Astrocyte of the spinal cord (primary cell): ENCODE data around the gene ABAT.

Experiments
- DNase-seq: peaks from one replicate; pipeline ENCODE4 v3.0.0; 2011; ENCODE audit warnings: low read depth, low spot score
- H3K4me3 ChIP-seq: 2 replicates; pipeline ENCODE4 v1.5.1; 2011; ENCODE audit warnings: low read depth, mild to moderate bottlenecking, low read length, moderate library complexity
- CTCF ChIP-seq: IDR thresholded peaks from 2 replicates; pipeline ENCODE4 v1.5.1; 2012; ENCODE audit warnings: low read depth, mild to moderate bottlenecking, low read length, inconsistent platforms
- in situ Hi-C: cut with HindIII; loops from 2 replicates; pipeline ENCODE4 v1.10.0; 2017; ENCODE audit warnings: low sequenced_read_pairs

The ABAT gene

GRCh38 chr16:8661703-8662102 is 12.7 kb upstream of the ABAT start:
- H3K4me3 ChIP-seq = no peak overlapping the region
- DNase-seq = no peak
- no peak for TF ChIP-seq CTCF
- in situ Hi-C loops = no loop called here

GRCh38 chr16:8663192-8664089 is 11.0 kb upstream of the ABAT start:
- DNase-seq = no peak
- no peak overlapping the region for H3K4me3 ChIP-seq
- in situ Hi-C loops = no loop called here
- no peak for TF ChIP-seq CTCF

- TF ChIP-seq CTCF = no peak
- no peak for DNase-seq
- in situ Hi-C loops = no loop called here
- H3K4me3 ChIP-seq = no peak overlapping the region
These were observed 8.9 kb upstream of the ABAT start for GRCh38 chr16:8665529-8665928.

GRCh38 chr16:8667492-8667891 is 6.9 kb upstream of the ABAT start:
- TF ChIP-seq CTCF = no peak
- no peak for DNase-seq
- H3K4me3 ChIP-seq = no peak overlapping the region
- in situ Hi-C loops = no loop called here

DNA sequence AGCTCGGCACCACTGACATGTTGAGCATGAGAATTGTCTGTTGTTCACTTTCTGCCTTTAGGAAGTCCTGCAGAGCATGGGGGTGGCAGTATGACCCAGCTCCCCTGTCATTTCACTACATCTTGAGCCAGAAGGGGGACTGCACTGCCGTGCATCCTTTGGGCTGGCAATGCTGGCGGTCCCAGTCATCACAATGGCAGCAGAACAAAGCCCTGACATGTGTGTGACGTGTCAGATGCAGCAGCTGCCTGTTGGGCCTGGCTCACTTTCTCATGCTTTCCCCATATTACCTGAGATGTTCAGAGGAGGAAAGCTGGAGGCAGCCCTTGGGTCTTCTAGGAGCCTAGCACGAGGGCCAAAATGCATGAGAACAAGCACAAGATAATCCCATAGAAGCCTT is 6.3 kb upstream of the ABAT start:
- no peak overlapping the region for H3K4me3 ChIP-seq
- no peak for TF ChIP-seq CTCF
- in situ Hi-C loops = no loop called here
- no peak for DNase-seq

- H3K4me3 ChIP-seq = no peak overlapping the region
- no peak for DNase-seq
- in situ Hi-C loops = no loop called here
- no peak for TF ChIP-seq CTCF
These were observed 4.9 kb upstream of the ABAT start for GRCh38 chr16:8669481-8669880.
